ENCODE data around the gene FKBP3. TPM values are rescaled to one million over a fixed set of nuclear protein-coding genes. Genes with fewer than 3 reads are reported as not detected.

The FKBP3 gene
- total RNA-seq, 1 experiment from 2014 or later: 118 TPM

- ATAC-seq (no peak), DNase-seq (ENCODE audit: low spot score) (no peak)
- H3K9me3 Mint-ChIP-seq: peaks cover 13% of the 10 kb centered on the region
- peak overlapping the region; percentile 68 for H3K4me3 Mint-ChIP-seq
- no peaks in the 10 kb centered on the region for H3K27me3 Mint-ChIP-seq (ENCODE audit: low read depth)
- 0 out of 2 replicates have a peak overlapping the region, but pooled peaks have one; percentile 69 for H3K27ac Mint-ChIP-seq
- TF ChIP-seq ATF3 (CRISPR knock-in tag; conservative IDR thresholded peaks at IDR 0.05) (no peak), ZNF121 (CRISPR knock-in tag; IDR thresholded peaks at IDR 0.05) (no peak), KAT7 (CRISPR knock-in tag; IDR thresholded peaks at IDR 0.05; ENCODE audit: borderline replicate concordance) (no peak), ZBTB21 (CRISPR knock-in tag; IDR thresholded peaks at IDR 0.05; ENCODE audit: borderline replicate concordance) (no peak), NFATC4 (CRISPR knock-in tag; IDR thresholded peaks at IDR 0.05) (no peak), RORB (CRISPR knock-in tag; IDR thresholded peaks at IDR 0.05) (no peak), ZMAT4 (CRISPR knock-in tag; IDR thresholded peaks at IDR 0.05) (no peak), ZNF396 (CRISPR knock-in tag; IDR thresholded peaks at IDR 0.05; ENCODE audit: borderline replicate concordance) (no peak), MXD4 (CRISPR knock-in tag; IDR thresholded peaks at IDR 0.05; ENCODE audit: borderline replicate concordance) (no peak), NFYB (CRISPR knock-in tag; conservative IDR thresholded peaks at IDR 0.05; ENCODE audit: low read depth) (no peak), ATF6 (CRISPR knock-in tag; IDR thresholded peaks at IDR 0.05) (no peak)
- CTCF ChIA-PET: no interaction called here
- H3K4me1 Mint-ChIP-seq: peaks cover 42% of the 10 kb centered on the region
- POLR2A ChIA-PET: interaction anchor here (1.2 to 2.9 kb wide), 2 partner anchors 50 to 122 kb away, joined by 3 to 7 read pairs; partner anchors contain the start of genes FKBP3, KLHL28 and TOGARAM1
- H3K36me3 Mint-ChIP-seq: 0 out of 2 replicates have a peak, but pooled peaks cover 2% of the 10 kb centered on the region
Measured at GRCh38 chr14:45083617-45083975, 50.7 kb downstream of the FKBP3 start.

- H3K27me3 Mint-ChIP-seq (ENCODE audit: low read depth): no peaks in the 10 kb centered on the region
- H3K9me3 Mint-ChIP-seq: peaks cover 13% of the 10 kb centered on the region
- H3K4me1 Mint-ChIP-seq: peaks cover 35% of the 10 kb centered on the region
- H3K36me3 Mint-ChIP-seq: 0 out of 2 replicates have a peak, but pooled peaks cover 2% of the 10 kb centered on the region
- no peak for DNase-seq (ENCODE audit: low spot score)
- ChIA-PET CTCF (no interaction called here), POLR2A (interaction anchor here (0.6 kb wide), 1 partner anchor 45 kb away, joined by 3 read pairs; no protein-coding TSS in a partner anchor)
- H3K27ac Mint-ChIP-seq: peak overlapping the region; percentile 4; the same call in 1 of the 2 replicates
- no peak overlapping the region for H3K4me3 Mint-ChIP-seq
- no peak for ATAC-seq
- TF ChIP-seq PRRX2 (CRISPR knock-in tag; IDR thresholded peaks at IDR 0.05): no peak
- TF ChIP-seq FOXK1 (CRISPR knock-in tag; IDR thresholded peaks at IDR 0.05): no peak
- no peak for TF ChIP-seq NFE2L1 (CRISPR knock-in tag; IDR thresholded peaks at IDR 0.05)
- no peak for TF ChIP-seq CTCF (IDR thresholded peaks at IDR 0.05)
- TF ChIP-seq CREB1 (CRISPR knock-in tag; IDR thresholded peaks at IDR 0.05): no peak
- no peak for TF ChIP-seq ZNF532 (CRISPR knock-in tag; IDR thresholded peaks at IDR 0.05; ENCODE audit: borderline replicate concordance)
- TF ChIP-seq PRDM15 (CRISPR knock-in tag; IDR thresholded peaks at IDR 0.05): no peak
- no peak for TF ChIP-seq AR (CRISPR knock-in tag; IDR thresholded peaks at IDR 0.05)
Measured at GRCh38 chr14:45082420-45082819, 51.9 kb downstream of the FKBP3 start.
